PFSK-1 (cell line): ENCODE data around the gene LTBP1.

ENCODE experiments used
- FOXP2 ChIP-seq: optimal IDR thresholded peaks from 2 replicates; pipeline ENCODE3; 2011; ENCODE audit warnings: borderline replicate concordance, control low read depth, inconsistent platforms; ENCODE audit not compliant: insufficient read depth; ENCODE audit errors: extremely low read length, extremely low read depth
- POLR2AphosphoS5 ChIP-seq: IDR thresholded peaks from 2 replicates; pipeline ENCODE4 v1.6.1; 2012; ENCODE audit warnings: low read depth, mild to moderate bottlenecking, control low read depth, low read length, moderate library complexity
- SIN3A ChIP-seq: IDR thresholded peaks from 2 replicates; pipeline ENCODE4 v1.6.1; 2012; ENCODE audit warnings: mild to moderate bottlenecking, low read length, moderate library complexity, borderline replicate concordance; ENCODE audit not compliant: insufficient read depth
- TAF1 ChIP-seq: IDR thresholded peaks from 2 replicates; pipeline ENCODE4 v1.6.1; 2012; ENCODE audit warnings: low read length, control low read depth, borderline replicate concordance; ENCODE audit not compliant: insufficient read depth
- TF ChIP-seq, protein P1 (sequence below), 2 experiments: IDR thresholded peaks; 2 replicates each; pipeline versions ENCODE4 v1.6.1 to v1.8.0; 2011 to 2012; ENCODE audit warnings: low read depth in 2 of 2, low read length in 2 of 2, control low read depth in 1 of 2, inconsistent platforms in 1 of 2, mild to moderate bottlenecking in 1 of 2, moderate library complexity in 1 of 2; ENCODE audit not compliant: insufficient read depth in 1 of 2

Gene LTBP1

GRCh38 chr2:33223856-33224255 lies 277.1 kb downstream of the LTBP1 start:
- TF ChIP-seq FOXP2 (no peak), TAF1 (no peak), SIN3A (no peak), POLR2AphosphoS5 (no peak)
- TF ChIP-seq, protein P1, sequence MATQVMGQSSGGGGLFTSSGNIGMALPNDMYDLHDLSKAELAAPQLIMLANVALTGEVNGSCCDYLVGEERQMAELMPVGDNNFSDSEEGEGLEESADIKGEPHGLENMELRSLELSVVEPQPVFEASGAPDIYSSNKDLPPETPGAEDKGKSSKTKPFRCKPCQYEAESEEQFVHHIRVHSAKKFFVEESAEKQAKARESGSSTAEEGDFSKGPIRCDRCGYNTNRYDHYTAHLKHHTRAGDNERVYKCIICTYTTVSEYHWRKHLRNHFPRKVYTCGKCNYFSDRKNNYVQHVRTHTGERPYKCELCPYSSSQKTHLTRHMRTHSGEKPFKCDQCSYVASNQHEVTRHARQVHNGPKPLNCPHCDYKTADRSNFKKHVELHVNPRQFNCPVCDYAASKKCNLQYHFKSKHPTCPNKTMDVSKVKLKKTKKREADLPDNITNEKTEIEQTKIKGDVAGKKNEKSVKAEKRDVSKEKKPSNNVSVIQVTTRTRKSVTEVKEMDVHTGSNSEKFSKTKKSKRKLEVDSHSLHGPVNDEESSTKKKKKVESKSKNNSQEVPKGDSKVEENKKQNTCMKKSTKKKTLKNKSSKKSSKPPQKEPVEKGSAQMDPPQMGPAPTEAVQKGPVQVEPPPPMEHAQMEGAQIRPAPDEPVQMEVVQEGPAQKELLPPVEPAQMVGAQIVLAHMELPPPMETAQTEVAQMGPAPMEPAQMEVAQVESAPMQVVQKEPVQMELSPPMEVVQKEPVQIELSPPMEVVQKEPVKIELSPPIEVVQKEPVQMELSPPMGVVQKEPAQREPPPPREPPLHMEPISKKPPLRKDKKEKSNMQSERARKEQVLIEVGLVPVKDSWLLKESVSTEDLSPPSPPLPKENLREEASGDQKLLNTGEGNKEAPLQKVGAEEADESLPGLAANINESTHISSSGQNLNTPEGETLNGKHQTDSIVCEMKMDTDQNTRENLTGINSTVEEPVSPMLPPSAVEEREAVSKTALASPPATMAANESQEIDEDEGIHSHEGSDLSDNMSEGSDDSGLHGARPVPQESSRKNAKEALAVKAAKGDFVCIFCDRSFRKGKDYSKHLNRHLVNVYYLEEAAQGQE (IDR thresholded peaks at IDR 0.05; ENCODE audit: insufficient read depth in 1 of 2, low read depth in 2 of 2, low read length in 2 of 2) = no peak

GRCh38 chr2:33225350-33225749 lies 278.6 kb downstream of the LTBP1 start:
- no peak for TF ChIP-seq POLR2AphosphoS5
- TF ChIP-seq, protein P1 (IDR thresholded peaks at IDR 0.05; ENCODE audit: insufficient read depth in 1 of 2, low read depth in 2 of 2, low read length in 2 of 2) = no peak
- TF ChIP-seq SIN3A = no peak
- TF ChIP-seq TAF1 = no peak
- no peak for TF ChIP-seq FOXP2

- TF ChIP-seq SIN3A (no peak), POLR2AphosphoS5 (no peak), TAF1 (no peak), FOXP2 (no peak)
- TF ChIP-seq, protein P1 (IDR thresholded peaks at IDR 0.05; ENCODE audit: insufficient read depth in 1 of 2, low read depth in 2 of 2, low read length in 2 of 2) = no peak
These were observed 279.8 kb downstream of the LTBP1 start for GRCh38 chr2:33226546-33226945.

GRCh38 chr2:33229646-33230045 lies 282.9 kb downstream of the LTBP1 start:
- TF ChIP-seq SIN3A (no peak), POLR2AphosphoS5 (no peak), TAF1 (no peak), FOXP2 (no peak)
- TF ChIP-seq, protein P1 (IDR thresholded peaks at IDR 0.05; ENCODE audit: insufficient read depth in 1 of 2, low read depth in 2 of 2, low read length in 2 of 2) = no peak

- TF ChIP-seq SIN3A (no peak), FOXP2 (no peak), POLR2AphosphoS5 (no peak), TAF1 (no peak)
- TF ChIP-seq, protein P1 (IDR thresholded peaks at IDR 0.05; ENCODE audit: insufficient read depth in 1 of 2, low read depth in 2 of 2, low read length in 2 of 2) = no peak
These were observed 283.4 kb downstream of the LTBP1 start for GRCh38 chr2:33230195-33230594.
